Measurements from ENCODE around the gene NSMCE1. TPM values are rescaled to one million over a fixed set of nuclear protein-coding genes. Genes with fewer than 3 reads are reported as not detected.

NSMCE1 gene
- total RNA-seq, 1 donor from 2014 or later: 49.2 TPM

GRCh38 chr16:27190316-27190871, 78.2 kb downstream of the NSMCE1 start:
- H3K4me1 ChIP-seq: no peaks in the 10 kb centered on the region
- intact Hi-C loops (cut with DNase I): no loop called here
- H3K27me3 ChIP-seq: no peaks in the 10 kb centered on the region
- H3K27ac ChIP-seq: no peak overlapping the region
- DNase-seq (no peak), ATAC-seq (no peak)
- no peak overlapping the region for H3K4me3 ChIP-seq
- no peak for TF ChIP-seq CTCF (IDR thresholded peaks at IDR 0.05)
- no peaks in the 10 kb centered on the region for H3K9me3 ChIP-seq
- H3K36me3 ChIP-seq: no peaks in the 10 kb centered on the region

GRCh38 chr16:27189335-27189972, 79.1 kb downstream of the NSMCE1 start:
- no peaks in the 10 kb centered on the region for H3K27me3 ChIP-seq
- no peaks in the 10 kb centered on the region for H3K36me3 ChIP-seq
- ATAC-seq (no peak), DNase-seq (no peak)
- no peak overlapping the region for H3K4me3 ChIP-seq
- no peaks in the 10 kb centered on the region for H3K9me3 ChIP-seq
- intact Hi-C loops (cut with DNase I): loop anchor here (10.0 kb wide), 1 partner anchor 265 kb away; no protein-coding TSS in a partner anchor
- no peak overlapping the region for H3K27ac ChIP-seq
- no peak for TF ChIP-seq CTCF (IDR thresholded peaks at IDR 0.05)
- H3K4me1 ChIP-seq: no peaks in the 10 kb centered on the region

- Histone ChIP-seq H3K27ac (no peak overlapping the region), H3K4me3 (no peak overlapping the region), H3K36me3 (no peaks in the 10 kb centered on the region), H3K9me3 (no peaks in the 10 kb centered on the region), H3K4me1 (no peaks in the 10 kb centered on the region), H3K27me3 (no peaks in the 10 kb centered on the region)
- ATAC-seq: no peak
- no peak for DNase-seq
- intact Hi-C loops (cut with DNase I): loop anchor here (10.0 kb wide), 1 partner anchor 266 kb away; no protein-coding TSS in a partner anchor
- no peak for TF ChIP-seq CTCF (IDR thresholded peaks at IDR 0.05)
These were observed 79.9 kb downstream of the NSMCE1 start for GRCh38 chr16:27188633-27189032.

GRCh38 chr16:27185776-27186130, 82.8 kb downstream of the NSMCE1 start:
- intact Hi-C loops (cut with DNase I): loop anchor here (10.0 kb wide), 1 partner anchor 269 kb away; no protein-coding TSS in a partner anchor
- ATAC-seq (no peak), DNase-seq (no peak)
- no peaks in the 10 kb centered on the region for H3K27me3 ChIP-seq
- no peaks in the 10 kb centered on the region for H3K4me1 ChIP-seq
- no peak overlapping the region for H3K27ac ChIP-seq
- H3K4me3 ChIP-seq: no peak overlapping the region
- no peaks in the 10 kb centered on the region for H3K9me3 ChIP-seq
- no peaks in the 10 kb centered on the region for H3K36me3 ChIP-seq
- no peak for TF ChIP-seq CTCF (IDR thresholded peaks at IDR 0.05)

GRCh38 chr16:27182906-27183405, 85.6 kb downstream of the NSMCE1 start:
- Histone ChIP-seq H3K36me3 (no peaks in the 10 kb centered on the region), H3K4me1 (no peaks in the 10 kb centered on the region), H3K4me3 (no peak overlapping the region), H3K9me3 (no peaks in the 10 kb centered on the region), H3K27me3 (peaks cover 3% of the 10 kb centered on the region), H3K27ac (no peak overlapping the region)
- no peak for ATAC-seq
- no peak for TF ChIP-seq CTCF (IDR thresholded peaks at IDR 0.05)
- intact Hi-C loops (cut with DNase I): loop anchor here (10.0 kb wide), 1 partner anchor 272 kb away; no protein-coding TSS in a partner anchor
- DNase-seq: no peak
